IMR-90 (cell line): ENCODE measurements around the gene ACVR1. TPM values are rescaled to one million over a fixed set of nuclear protein-coding genes. Genes with fewer than 3 reads are reported as not detected.

ENCODE experiments used
- ATAC-seq: fragments of 200-7000 bp; cut with Tn5 transposase; 2 replicates; pipeline ENCODE4 v1.9.1; 2020; ENCODE audit warnings: low read depth, mild to moderate bottlenecking, moderate library complexity
- BruUV-seq: library from RNA; stranded (reverse); fragments of 400-500 nt; replicated peaks from 2 replicates; lab custom pipeline; 2021; lab: Mats Ljungman, UMichigan
- CTCF ChIA-PET: fragments of 300-600 bp; formaldehyde crosslinking; extraction: SDS; loops from one replicate; lab custom pipeline; 2021; ENCODE audit warnings: antibody characterized with exemption; lab: Yijun Ruan, JAX
- POLR2A ChIA-PET: fragments of 300-600 bp; sonication (Branson Sonifier 250); formaldehyde crosslinking; loops from one replicate; lab custom pipeline; 2022; ENCODE audit warnings: antibody characterized with exemption; ENCODE audit not compliant: unreplicated experiment; lab: Charles Lee
- DNase-seq: peaks from one replicate; pipeline ENCODE4 v3.0.0; 2013
- H2AFZ ChIP-seq: replicated peaks from 2 replicates; pipeline ENCODE3; 2013; ENCODE audit warnings: low read length, mild to moderate bottlenecking; ENCODE audit not compliant: poor library complexity
- H2AK5ac ChIP-seq: 2 replicates; pipeline ENCODE4 v1.6.1; 2013; ENCODE audit warnings: low read depth, low read length, inconsistent platforms
- H2AK9ac ChIP-seq: replicated peaks from 2 replicates; pipeline ENCODE3; 2013; ENCODE audit warnings: mild to moderate bottlenecking, low read depth, low read length, moderate library complexity; ENCODE audit not compliant: poor library complexity
- H2BK120ac ChIP-seq: 2 replicates; pipeline ENCODE4 v1.6.1; 2013; ENCODE audit warnings: low read depth, low read length, inconsistent platforms
- H2BK15ac ChIP-seq: 3 replicates; pipeline ENCODE4 v1.6.1; 2013; ENCODE audit warnings: low read depth, low read length, inconsistent platforms
- H2BK20ac ChIP-seq: 2 replicates; pipeline ENCODE4 v1.6.1; 2013; ENCODE audit warnings: low read depth, mild to moderate bottlenecking, inconsistent platforms, low read length, moderate library complexity
- H2BK5ac ChIP-seq: 2 replicates; pipeline ENCODE4 v1.6.1; 2013; ENCODE audit warnings: mild to moderate bottlenecking, low read depth, low read length, inconsistent platforms; ENCODE audit not compliant: poor library complexity, severe bottlenecking
- H3K14ac ChIP-seq: replicated peaks from 2 replicates; pipeline ENCODE4 v1.6.1; 2013; ENCODE audit warnings: low read depth, low read length, inconsistent platforms
- H3K18ac ChIP-seq: 2 replicates; pipeline ENCODE4 v1.6.1; 2013; ENCODE audit warnings: low read depth, low read length, control low read depth
- H3K23ac ChIP-seq: 2 replicates; pipeline ENCODE4 v1.6.1; 2013; ENCODE audit warnings: low read depth, low read length, inconsistent platforms
- H3K27ac ChIP-seq: 2 replicates; pipeline ENCODE4 v1.5.1; 2013; ENCODE audit warnings: mild to moderate bottlenecking, control low read depth, low read length; ENCODE audit not compliant: insufficient read depth
- H3K27me3 ChIP-seq: 2 replicates; pipeline ENCODE4 v1.6.1; 2013; ENCODE audit warnings: low read length; ENCODE audit not compliant: control insufficient read depth, insufficient read depth
- H3K36me3 ChIP-seq: 2 replicates; pipeline ENCODE4 v1.6.1; 2013; ENCODE audit warnings: low read length, mixed read lengths; ENCODE audit not compliant: control insufficient read depth, insufficient read depth
- H3K4ac ChIP-seq: 2 replicates; pipeline ENCODE4 v1.6.1; 2013; ENCODE audit warnings: low read depth, low read length, inconsistent platforms
- H3K4me1 ChIP-seq: 2 replicates; pipeline ENCODE4 v1.6.1; 2013; ENCODE audit warnings: low read length, mixed read lengths; ENCODE audit not compliant: control insufficient read depth, insufficient read depth
- H3K4me2 ChIP-seq: 2 replicates; pipeline ENCODE4 v1.6.1; 2013; ENCODE audit warnings: low read depth, mild to moderate bottlenecking, control low read depth, low read length, moderate library complexity
- H3K4me3 ChIP-seq: 2 replicates; pipeline ENCODE4 v1.5.1; 2013; ENCODE audit warnings: low read depth, mild to moderate bottlenecking, control low read depth, low read length, moderate library complexity; ENCODE audit not compliant: insufficient read depth
- H3K56ac ChIP-seq: 2 replicates; pipeline ENCODE4 v1.6.1; 2013; ENCODE audit warnings: low read length, inconsistent platforms; ENCODE audit not compliant: insufficient read depth; ENCODE audit errors: extremely low read depth
- H3K79me1 ChIP-seq, 2 experiments: 2 replicates each; pipeline ENCODE4 v1.6.1; 2013; ENCODE audit warnings: low read length in 2 of 2, inconsistent platforms in 1 of 2, low read depth in 1 of 2
- H3K9ac ChIP-seq: 2 replicates; pipeline ENCODE4 v1.6.1; 2013; ENCODE audit warnings: low read depth, low read length, control low read depth
- H3K9me1 ChIP-seq: 2 replicates; pipeline ENCODE4 v1.6.1; 2013; ENCODE audit warnings: low read length, inconsistent platforms; ENCODE audit not compliant: insufficient read depth
- H3K9me3 ChIP-seq: 2 replicates; pipeline ENCODE4 v1.6.1; 2013; ENCODE audit warnings: low read length; ENCODE audit not compliant: control insufficient read depth, insufficient read depth
- H4K20me1 ChIP-seq: 2 replicates; pipeline ENCODE4 v1.6.1; 2013; ENCODE audit warnings: low read length, inconsistent platforms; ENCODE audit not compliant: insufficient read depth
- H4K5ac ChIP-seq: 2 replicates; pipeline ENCODE4 v1.6.1; 2013; ENCODE audit warnings: mild to moderate bottlenecking, low read depth, low read length, control low read depth
- H4K8ac ChIP-seq, 2 experiments: 2 replicates each; pipeline ENCODE4 v1.6.1; 2013; ENCODE audit warnings: low read depth in 2 of 2, low read length in 2 of 2, control low read depth in 1 of 2, inconsistent platforms in 1 of 2
- H4K91ac ChIP-seq: 2 replicates; pipeline ENCODE4 v1.6.1; 2013; ENCODE audit warnings: low read depth, low read length, inconsistent platforms; ENCODE audit not compliant: insufficient read depth
- BHLHE40 ChIP-seq: fragments of 150-350 bp; IDR thresholded peaks from 2 replicates; pipeline ENCODE4 v1.6.1; 2016; ENCODE audit warnings: mild to moderate bottlenecking, low read depth, low read length
- CEBPB ChIP-seq: IDR thresholded peaks from 2 replicates; pipeline ENCODE4 v1.6.1; 2012; ENCODE audit warnings: low read depth, low read length, improper control_type of control experiment
- FOS ChIP-seq: fragments of 150-350 bp; IDR thresholded peaks from 2 replicates; pipeline ENCODE4 v1.6.1; 2016; ENCODE audit warnings: low read depth, low read length
- MAFK ChIP-seq: IDR thresholded peaks from 2 replicates; pipeline ENCODE4 v1.6.1; 2012; ENCODE audit warnings: low read depth, low read length, improper control_type of control experiment
- MXI1 ChIP-seq: IDR thresholded peaks from 2 replicates; pipeline ENCODE4 v1.6.1; 2012; ENCODE audit warnings: low read depth, mild to moderate bottlenecking, low read length, moderate library complexity, borderline replicate concordance
- POLR2A ChIP-seq: IDR thresholded peaks from 2 replicates; pipeline ENCODE4 v1.6.1; 2012; ENCODE audit warnings: mild to moderate bottlenecking, low read depth, low read length
- RAD21 ChIP-seq: IDR thresholded peaks from 2 replicates; pipeline ENCODE4 v1.6.1; 2012; ENCODE audit warnings: low read length, improper control_type of control experiment
- RCOR1 ChIP-seq: IDR thresholded peaks from 2 replicates; pipeline ENCODE4 v1.6.1; 2012; ENCODE audit warnings: mild to moderate bottlenecking, low read length, improper control_type of control experiment; ENCODE audit not compliant: insufficient replicate concordance
- RFX5 ChIP-seq: IDR thresholded peaks from 2 replicates; pipeline ENCODE4 v1.8.0; 2012; ENCODE audit warnings: low read depth, mild to moderate bottlenecking, low read length, moderate library complexity
- SMC3 ChIP-seq: fragments of 150-350 bp; IDR thresholded peaks from 2 replicates; pipeline ENCODE4 v1.6.1; 2016; ENCODE audit warnings: low read depth, mild to moderate bottlenecking, antibody characterized with exemption, low read length, moderate library complexity
- WGBS, 2 experiments: methylation state at CpG; one replicate each; pipeline versions ENCODE4 v1.1.5 to v1.1.7; 2013; ENCODE audit warnings: missing lambda C conversion rate in 2 of 2; ENCODE audit not compliant: insufficient read length in 1 of 2; ENCODE audit errors: extremely low coverage in 2 of 2; 5-methylcytosine and 5-hydroxymethylcytosine counted together
- dilution Hi-C: fragments of 300-500 bp; cut with HindIII; formaldehyde crosslinking; loops from one replicate; pipeline ENCODE4 v1.14.3; 2018; ENCODE audit warnings: low sequenced_read_pairs; ENCODE audit not compliant: unreplicated experiment
- in situ Hi-C: fragments of 300-500 bp; cut with MboI; formaldehyde crosslinking; loops from 3 replicates; pipeline ENCODE4 v1.14.3; 2019; ENCODE audit warnings: low sequenced_read_pairs, inconsistent platforms, mixed read lengths
- intact Hi-C: fragments of 100-400 bp; cut with micrococcal nuclease; formaldehyde crosslinking; loops from 2 replicates; pipeline ENCODE4 v1.10.0; 2022
- polyA plus RNA-seq, 3 experiments: library from polyadenylated mRNA; depleted of rRNA; stranded (reverse); fragments of >200 nt; gene quantifications; 2 replicates each; pipeline ENCODE4 v1.2.3, GENCODE V29; 2012; ENCODE audit warnings: low replicate concordance in 1 of 3
- total RNA-seq: library from RNA; depleted of rRNA; stranded (reverse); fragments of >200 nt; gene quantifications from 2 replicates; pipeline ENCODE4 v1.2.3, GENCODE V29; 2012
- TF ChIP-seq, protein P1 (sequence below): fragments of 150-350 bp; IDR thresholded peaks from 2 replicates; pipeline ENCODE4 v1.6.1; 2017; ENCODE audit warnings: mild to moderate bottlenecking, antibody characterized with exemption, low read length, low read depth
- TF ChIP-seq, protein P2 (sequence below): conservative IDR thresholded peaks from 2 replicates; pipeline ENCODE4 v1.5.1; 2012; ENCODE audit warnings: mild to moderate bottlenecking, low read depth, low read length, improper control_type of control experiment
- TF ChIP-seq, protein P3 (sequence below): fragments of 150-350 bp; IDR thresholded peaks from 2 replicates; pipeline ENCODE4 v1.6.1; 2016; ENCODE audit warnings: low read depth, mild to moderate bottlenecking, low read length, moderate library complexity, borderline replicate concordance

ACVR1 gene
- total and polyA plus RNA-seq, 2 of the 4 experiments (the other 2 are of a cell fraction): 21.1 to 40.8 TPM

DNA sequence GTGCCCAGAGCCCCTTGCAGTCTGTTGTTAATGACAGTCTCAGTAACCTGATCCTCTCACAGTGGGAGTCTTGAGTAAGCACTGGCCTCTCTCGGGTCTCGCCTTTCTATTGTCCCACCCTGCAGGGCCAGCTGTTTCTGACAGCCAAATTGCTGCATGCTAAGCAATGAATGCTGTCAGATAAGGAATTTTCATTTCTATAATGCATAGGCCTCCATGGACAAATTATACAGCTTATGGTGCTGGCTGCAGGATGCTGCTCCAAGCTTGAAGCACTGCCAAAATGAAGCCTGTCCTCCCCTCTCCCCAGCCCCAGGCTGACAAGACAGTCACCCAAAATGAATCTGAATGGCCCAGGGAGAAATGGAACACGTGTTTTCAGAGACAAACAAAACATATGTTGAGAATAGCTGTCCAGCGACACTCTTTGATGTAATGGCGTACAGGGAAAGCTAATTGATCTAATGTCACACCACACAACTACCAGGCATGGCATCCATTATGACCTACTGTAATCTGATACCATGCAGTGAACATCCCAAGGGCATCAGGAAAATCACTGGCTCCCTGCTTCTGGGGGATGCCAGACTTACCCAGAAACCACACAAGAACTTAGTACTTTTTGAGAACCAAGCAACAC, 36.8 kb downstream of the ACVR1 start:
- DNase-seq: peak; percentile 71
- ChIA-PET POLR2A (interaction anchor here (0.6 kb wide), 1 partner anchor 15 kb away, joined by 3 read pairs; no protein-coding TSS in a partner anchor), CTCF (interaction anchor here (1.1 kb wide), 1 partner anchor 30 kb away, joined by 3 read pairs; no protein-coding TSS in a partner anchor)
- 0 out of 2 replicates have a peak, but pooled peaks cover 1% of the 10 kb centered on the region for H3K36me3 ChIP-seq
- no peak overlapping the region for H3K18ac ChIP-seq
- in situ Hi-C loops (no loop called here), dilution Hi-C loops (no loop called here), intact Hi-C loops (loop anchor here (2.0 kb wide), 1 partner anchor 16 kb away; no protein-coding TSS in a partner anchor)
- peak overlapping the region; percentile 49 for H2BK5ac ChIP-seq
- TF ChIP-seq, protein P1, sequence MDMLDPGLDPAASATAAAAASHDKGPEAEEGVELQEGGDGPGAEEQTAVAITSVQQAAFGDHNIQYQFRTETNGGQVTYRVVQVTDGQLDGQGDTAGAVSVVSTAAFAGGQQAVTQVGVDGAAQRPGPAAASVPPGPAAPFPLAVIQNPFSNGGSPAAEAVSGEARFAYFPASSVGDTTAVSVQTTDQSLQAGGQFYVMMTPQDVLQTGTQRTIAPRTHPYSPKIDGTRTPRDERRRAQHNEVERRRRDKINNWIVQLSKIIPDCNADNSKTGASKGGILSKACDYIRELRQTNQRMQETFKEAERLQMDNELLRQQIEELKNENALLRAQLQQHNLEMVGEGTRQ: no peak
- TF ChIP-seq, protein P2, sequence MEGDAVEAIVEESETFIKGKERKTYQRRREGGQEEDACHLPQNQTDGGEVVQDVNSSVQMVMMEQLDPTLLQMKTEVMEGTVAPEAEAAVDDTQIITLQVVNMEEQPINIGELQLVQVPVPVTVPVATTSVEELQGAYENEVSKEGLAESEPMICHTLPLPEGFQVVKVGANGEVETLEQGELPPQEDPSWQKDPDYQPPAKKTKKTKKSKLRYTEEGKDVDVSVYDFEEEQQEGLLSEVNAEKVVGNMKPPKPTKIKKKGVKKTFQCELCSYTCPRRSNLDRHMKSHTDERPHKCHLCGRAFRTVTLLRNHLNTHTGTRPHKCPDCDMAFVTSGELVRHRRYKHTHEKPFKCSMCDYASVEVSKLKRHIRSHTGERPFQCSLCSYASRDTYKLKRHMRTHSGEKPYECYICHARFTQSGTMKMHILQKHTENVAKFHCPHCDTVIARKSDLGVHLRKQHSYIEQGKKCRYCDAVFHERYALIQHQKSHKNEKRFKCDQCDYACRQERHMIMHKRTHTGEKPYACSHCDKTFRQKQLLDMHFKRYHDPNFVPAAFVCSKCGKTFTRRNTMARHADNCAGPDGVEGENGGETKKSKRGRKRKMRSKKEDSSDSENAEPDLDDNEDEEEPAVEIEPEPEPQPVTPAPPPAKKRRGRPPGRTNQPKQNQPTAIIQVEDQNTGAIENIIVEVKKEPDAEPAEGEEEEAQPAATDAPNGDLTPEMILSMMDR: no peak
- peak; percentile 68; the same call in 1 of the 2 replicates for TF ChIP-seq MXI1
- TF ChIP-seq RFX5: no peak
- TF ChIP-seq FOS: no peak
- TF ChIP-seq SMC3: no peak
- TF ChIP-seq MAFK: no peak
- TF ChIP-seq CEBPB: peak; percentile 58; the same call in 1 of the 2 replicates
- TF ChIP-seq RAD21: no peak
- TF ChIP-seq, protein P3, sequence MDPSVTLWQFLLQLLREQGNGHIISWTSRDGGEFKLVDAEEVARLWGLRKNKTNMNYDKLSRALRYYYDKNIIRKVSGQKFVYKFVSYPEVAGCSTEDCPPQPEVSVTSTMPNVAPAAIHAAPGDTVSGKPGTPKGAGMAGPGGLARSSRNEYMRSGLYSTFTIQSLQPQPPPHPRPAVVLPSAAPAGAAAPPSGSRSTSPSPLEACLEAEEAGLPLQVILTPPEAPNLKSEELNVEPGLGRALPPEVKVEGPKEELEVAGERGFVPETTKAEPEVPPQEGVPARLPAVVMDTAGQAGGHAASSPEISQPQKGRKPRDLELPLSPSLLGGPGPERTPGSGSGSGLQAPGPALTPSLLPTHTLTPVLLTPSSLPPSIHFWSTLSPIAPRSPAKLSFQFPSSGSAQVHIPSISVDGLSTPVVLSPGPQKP: no peak
- no peak for TF ChIP-seq POLR2A
- TF ChIP-seq BHLHE40: no peak
- TF ChIP-seq RCOR1: no peak
- peaks cover 17% of the 10 kb centered on the region for H4K20me1 ChIP-seq
- H2BK15ac ChIP-seq: no peak overlapping the region
- H4K91ac ChIP-seq: peak overlapping the region; percentile 8; the same call in 1 of the 2 replicates
- H2AK9ac ChIP-seq: peak overlapping the region; percentile 70
- H3K4me1 ChIP-seq: peaks cover 27% of the 10 kb centered on the region
- H2BK120ac ChIP-seq: peak overlapping the region; percentile 44; the same call in 1 of the 2 replicates
- no CpG with 5 or more reads among the region's 5 CpGs for WGBS, 2 experiments
- H3K27me3 ChIP-seq: no peaks in the 10 kb centered on the region
- H2BK20ac ChIP-seq: no peak overlapping the region
- peak; percentile 54 for ATAC-seq
- H4K5ac ChIP-seq: no peak overlapping the region
- H2AK5ac ChIP-seq: peak overlapping the region; percentile 47; the same call in 1 of the 2 replicates
- no peak overlapping the region for H3K4me3 ChIP-seq
- no peak overlapping the region for H3K9ac ChIP-seq
- H3K56ac ChIP-seq: no peak overlapping the region
- H3K79me1 ChIP-seq: peaks cover 45 to 79% of the 10 kb centered on the region in 2 experiments
- peak overlapping the region; percentile 18 for H3K23ac ChIP-seq
- H3K4me2 ChIP-seq: peak overlapping the region; percentile 37
- H2AFZ ChIP-seq: peak overlapping the region; percentile 11
- peak overlapping the region; percentile 11; the same call in 1 of the 2 replicates for H3K27ac ChIP-seq
- no peaks in the 10 kb centered on the region for H3K9me3 ChIP-seq
- H3K14ac ChIP-seq: peak overlapping the region; percentile 38
- BruUV-seq: no TSS peak
- peak overlapping the region in 1 of 2 experiments; percentile 7; a peak in 1 of 4 replicates for H4K8ac ChIP-seq
- 0 out of 2 replicates have a peak overlapping the region, but pooled peaks have one; percentile 22 for H3K4ac ChIP-seq
- peaks cover 32% of the 10 kb centered on the region for H3K9me1 ChIP-seq
